C4-2B (cell line): Measurements from ENCODE around the gene PLD1.

ENCODE experiments used
- ZFX ChIP-seq: fragments of 450-650 bp; IDR thresholded peaks from 2 replicates; pipeline ENCODE4 v1.6.1; 2017
- TF ChIP-seq, protein P1 (sequence below): fragments of 450-650 bp; conservative IDR thresholded peaks from 2 replicates; pipeline ENCODE4 v1.5.1; 2017; ENCODE audit warnings: mild to moderate bottlenecking

DNA sequence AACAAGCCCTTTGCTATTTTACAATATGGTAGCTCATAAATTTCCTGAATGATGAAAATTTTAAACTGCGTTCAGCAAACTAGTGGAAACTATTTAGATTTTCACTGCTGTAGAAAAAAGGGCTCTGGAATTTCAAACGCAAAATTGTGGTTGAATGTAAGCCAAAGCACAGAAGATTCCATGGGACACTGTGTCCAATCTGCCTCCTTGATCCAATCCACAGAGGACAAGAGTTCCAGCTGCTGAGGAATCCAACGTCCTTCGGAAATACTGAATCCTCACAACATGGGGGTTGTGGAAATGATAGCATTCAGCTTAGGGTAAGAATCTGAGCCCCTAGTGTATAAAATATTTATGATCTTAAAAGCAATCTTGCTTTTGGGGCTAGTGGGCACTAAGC is 161.0 kb downstream of the PLD1 start:
- TF ChIP-seq, protein P1, sequence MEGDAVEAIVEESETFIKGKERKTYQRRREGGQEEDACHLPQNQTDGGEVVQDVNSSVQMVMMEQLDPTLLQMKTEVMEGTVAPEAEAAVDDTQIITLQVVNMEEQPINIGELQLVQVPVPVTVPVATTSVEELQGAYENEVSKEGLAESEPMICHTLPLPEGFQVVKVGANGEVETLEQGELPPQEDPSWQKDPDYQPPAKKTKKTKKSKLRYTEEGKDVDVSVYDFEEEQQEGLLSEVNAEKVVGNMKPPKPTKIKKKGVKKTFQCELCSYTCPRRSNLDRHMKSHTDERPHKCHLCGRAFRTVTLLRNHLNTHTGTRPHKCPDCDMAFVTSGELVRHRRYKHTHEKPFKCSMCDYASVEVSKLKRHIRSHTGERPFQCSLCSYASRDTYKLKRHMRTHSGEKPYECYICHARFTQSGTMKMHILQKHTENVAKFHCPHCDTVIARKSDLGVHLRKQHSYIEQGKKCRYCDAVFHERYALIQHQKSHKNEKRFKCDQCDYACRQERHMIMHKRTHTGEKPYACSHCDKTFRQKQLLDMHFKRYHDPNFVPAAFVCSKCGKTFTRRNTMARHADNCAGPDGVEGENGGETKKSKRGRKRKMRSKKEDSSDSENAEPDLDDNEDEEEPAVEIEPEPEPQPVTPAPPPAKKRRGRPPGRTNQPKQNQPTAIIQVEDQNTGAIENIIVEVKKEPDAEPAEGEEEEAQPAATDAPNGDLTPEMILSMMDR, result no peak
- TF ChIP-seq ZFX, result no peak
